SU-DHL-6 (cell line): ENCODE data around the gene CLIP4.

Source experiments
- H2AFZ ChIP-seq: fragments of 200-600 bp; sonication (generic); 2 replicates; pipeline ENCODE4 v1.6.1; 2014; ENCODE audit warnings: low read depth, mild to moderate bottlenecking, moderate library complexity, mixed read lengths, antibody characterized with exemption, low read length; ENCODE audit not compliant: severe bottlenecking
- H3F3A ChIP-seq: fragments of 200-600 bp; shearing (Covaris generic); 2 replicates; pipeline ENCODE4 v1.6.0; 2016; ENCODE audit warnings: antibody characterized with exemption, mild to moderate bottlenecking; ENCODE audit not compliant: insufficient read depth
- H3K27ac ChIP-seq: fragments of 200-600 bp; sonication (generic); 2 replicates; pipeline ENCODE4 v1.5.1; 2016; ENCODE audit warnings: low read depth, mild to moderate bottlenecking, low read length, moderate library complexity, mixed read lengths
- H3K27me3 ChIP-seq: fragments of 200-600 bp; sonication (generic), shearing (Covaris generic); 2 replicates; pipeline ENCODE4 v1.6.0; 2014; ENCODE audit warnings: mild to moderate bottlenecking, low read length
- H3K36me3 ChIP-seq: fragments of 200-600 bp; sonication (generic); 2 replicates; pipeline ENCODE4 v1.6.1; 2014; ENCODE audit warnings: mild to moderate bottlenecking, low read length, mixed read lengths
- H3K4me2 ChIP-seq: fragments of 300-600, 200-600 bp; shearing (Covaris generic), sonication (generic); 2 replicates; pipeline ENCODE4 v1.6.0; 2014; ENCODE audit warnings: low read length, low read depth, mild to moderate bottlenecking; ENCODE audit not compliant: poor library complexity, severe bottlenecking
- H3K4me3 ChIP-seq: fragments of 200-600 bp; sonication (generic); 2 replicates; pipeline ENCODE4 v1.5.1; 2014; ENCODE audit warnings: antibody characterized with exemption, low read length, mild to moderate bottlenecking, mixed read lengths; ENCODE audit not compliant: insufficient read depth, poor library complexity, severe bottlenecking
- H3K79me2 ChIP-seq: fragments of 200-600 bp; sonication (generic); 2 replicates; pipeline ENCODE4 v1.6.1; 2014; ENCODE audit warnings: mild to moderate bottlenecking, low read length, moderate library complexity; ENCODE audit not compliant: insufficient read depth
- H3K9ac ChIP-seq: fragments of 200-600 bp; sonication (generic); 2 replicates; pipeline ENCODE4 v1.7.0; 2014; ENCODE audit warnings: mild to moderate bottlenecking, low read length
- H3K9me2 ChIP-seq: fragments of 200-600 bp; sonication (generic); replicated peaks from 2 replicates; pipeline ENCODE4 v1.6.1; 2014; ENCODE audit warnings: low read length; ENCODE audit not compliant: insufficient read depth
- H3K9me3 ChIP-seq: fragments of 200-600 bp; sonication (generic); 2 replicates; pipeline ENCODE4 v1.6.1; 2014; ENCODE audit warnings: low read length, mixed read lengths; ENCODE audit not compliant: insufficient read depth
- H4K20me1 ChIP-seq: fragments of 200-600 bp; sonication (generic); 2 replicates; pipeline ENCODE4 v1.6.1; 2014; ENCODE audit warnings: low read depth, mild to moderate bottlenecking, antibody characterized with exemption, low read length, moderate library complexity, mixed read lengths
- CTCF ChIP-seq: fragments of 200-600 bp; sonication (generic); IDR thresholded peaks from one replicate; pipeline ENCODE4 v1.5.1; 2017; ENCODE audit warnings: antibody characterized with exemption, mild to moderate bottlenecking, low read length, moderate library complexity; ENCODE audit not compliant: insufficient read depth, poor library complexity, severe bottlenecking
- EZH2phosphoT487 ChIP-seq: fragments of 200-600 bp; sonication (generic), shearing (Covaris generic); conservative IDR thresholded peaks from 2 replicates; pipeline ENCODE4 v1.6.1; 2018; ENCODE audit warnings: mild to moderate bottlenecking, antibody characterized with exemption, low read length, moderate library complexity, mixed read lengths

Gene CLIP4

GRCh38 chr2:29202819-29203495 is 87.7 kb downstream of the CLIP4 start:
- no peak overlapping the region for H3K4me2 ChIP-seq
- H3K27me3 ChIP-seq = no peaks in the 10 kb centered on the region; the same call in 1 of the 2 replicates
- no peak overlapping the region for H3K27ac ChIP-seq
- TF ChIP-seq EZH2phosphoT487 (no peak), CTCF (no peak)
- H3K4me3 ChIP-seq = no peak overlapping the region
- H4K20me1 ChIP-seq = no peaks in the 10 kb centered on the region
- H3K9me3 ChIP-seq = no peaks in the 10 kb centered on the region
- no peak overlapping the region for H2AFZ ChIP-seq
- no peaks in the 10 kb centered on the region for H3K9me2 ChIP-seq
- no peaks in the 10 kb centered on the region for H3K79me2 ChIP-seq
- H3K36me3 ChIP-seq = no peaks in the 10 kb centered on the region
- H3F3A ChIP-seq = no peaks in the 10 kb centered on the region
- H3K9ac ChIP-seq = no peak overlapping the region

DNA sequence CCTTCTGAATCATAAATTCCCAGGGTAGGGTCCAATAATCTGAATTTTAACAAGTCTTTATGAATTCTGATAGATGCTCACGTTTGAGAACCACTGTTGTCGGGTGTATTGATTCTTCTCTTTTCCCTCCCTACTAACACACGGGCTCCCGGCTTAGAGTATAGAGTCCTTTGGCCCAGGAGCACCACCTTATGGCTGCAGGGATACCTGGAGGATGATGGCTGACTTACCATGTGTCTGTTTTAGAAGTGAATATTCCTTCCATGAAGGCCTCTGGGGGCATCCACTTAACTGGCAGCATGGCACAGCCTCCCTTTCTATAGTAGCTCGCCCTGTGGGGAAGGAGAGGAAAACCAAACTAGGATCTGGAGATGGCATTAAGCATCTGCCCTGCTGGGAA is 91.7 kb downstream of the CLIP4 start:
- Histone ChIP-seq H3K4me2 (no peak overlapping the region), H3K27ac (no peak overlapping the region), H4K20me1 (no peaks in the 10 kb centered on the region), H3K9me2 (no peaks in the 10 kb centered on the region), H3K36me3 (no peaks in the 10 kb centered on the region), H3K4me3 (no peak overlapping the region), H3F3A (no peaks in the 10 kb centered on the region), H2AFZ (no peak overlapping the region), H3K9ac (no peak overlapping the region), H3K79me2 (no peaks in the 10 kb centered on the region), H3K9me3 (no peaks in the 10 kb centered on the region), H3K27me3 (no peaks in the 10 kb centered on the region; the same call in 1 of the 2 replicates)
- no peak for TF ChIP-seq EZH2phosphoT487
- TF ChIP-seq CTCF = no peak

DNA sequence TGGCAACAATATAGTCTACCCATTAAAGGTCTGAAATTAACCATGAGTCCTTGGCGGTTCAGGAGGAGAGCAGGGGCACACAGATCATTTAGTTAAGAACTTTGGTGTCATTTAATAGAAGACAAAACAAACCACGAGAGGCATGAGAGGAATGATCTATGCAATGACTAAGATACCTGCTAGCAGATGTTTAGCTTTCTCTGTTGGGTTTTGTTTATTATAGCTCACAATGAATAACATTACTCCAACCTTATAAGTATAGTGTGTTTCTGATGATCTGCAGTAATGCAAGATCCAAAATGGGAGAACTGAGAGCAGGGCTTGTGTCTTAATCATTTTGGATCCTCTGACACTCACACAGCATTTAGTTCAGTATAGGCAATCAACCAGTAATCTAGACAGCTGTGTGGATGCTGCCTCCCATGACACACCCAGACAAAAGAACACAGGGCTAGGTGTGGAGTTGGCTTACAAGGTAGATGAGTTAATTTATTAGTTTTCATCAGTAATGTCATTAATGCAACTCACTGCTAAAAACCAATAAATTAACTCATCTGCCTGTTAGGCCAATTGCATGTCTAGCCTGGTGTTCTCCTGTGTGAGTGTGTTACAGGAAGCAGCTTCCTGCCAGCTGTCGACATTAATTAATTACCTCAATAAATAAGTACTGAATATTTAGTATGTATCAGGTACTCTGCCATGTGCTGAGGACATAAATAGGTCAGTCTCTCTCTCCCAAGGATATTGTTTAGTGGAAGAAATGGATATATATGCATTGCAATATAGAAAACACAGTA is 92.3 kb downstream of the CLIP4 start:
- TF ChIP-seq EZH2phosphoT487 = no peak
- no peak for TF ChIP-seq CTCF
- H2AFZ ChIP-seq = no peak overlapping the region
- H3K36me3 ChIP-seq = no peaks in the 10 kb centered on the region
- H3K9me2 ChIP-seq = no peaks in the 10 kb centered on the region
- H3K9ac ChIP-seq = no peak overlapping the region
- H3K27ac ChIP-seq = no peak overlapping the region
- no peaks in the 10 kb centered on the region for H4K20me1 ChIP-seq
- no peaks in the 10 kb centered on the region for H3K9me3 ChIP-seq
- H3K4me3 ChIP-seq = no peak overlapping the region
- H3F3A ChIP-seq = no peaks in the 10 kb centered on the region
- no peak overlapping the region for H3K4me2 ChIP-seq
- no peaks in the 10 kb centered on the region; the same call in 1 of the 2 replicates for H3K27me3 ChIP-seq
- H3K79me2 ChIP-seq = no peaks in the 10 kb centered on the region
